ENCODE data around the gene ZBBX. TPM values are rescaled to one million over a fixed set of nuclear protein-coding genes. Genes with fewer than 3 reads are reported as not detected.

Gene ZBBX
- total RNA-seq, 1 experiment from 2014 or later, result not detected

- H4K20me1 ChIP-seq (ENCODE audit: insufficient read depth, low read depth, low read length), result no peaks in the 10 kb centered on the region
- H3K4me1 ChIP-seq (ENCODE audit: low read length), result no peaks in the 10 kb centered on the region
- no peak overlapping the region for H3K4me2 ChIP-seq (ENCODE audit: low read depth, low read length, poor library complexity, severe bottlenecking)
- no peaks in the 10 kb centered on the region for H3K79me2 ChIP-seq (ENCODE audit: low read length)
- no peak overlapping the region for H3K27ac ChIP-seq (ENCODE audit: low read length)
- no peak overlapping the region for H3K9ac ChIP-seq (ENCODE audit: low read length)
- no peaks in the 10 kb centered on the region for H3K9me2 ChIP-seq (replicated peaks; ENCODE audit: insufficient read depth, low read length)
- H2AFZ ChIP-seq (ENCODE audit: low read length), result no peak overlapping the region
- DNase-seq, result no peak
- no peak overlapping the region for H3K4me3 ChIP-seq (ENCODE audit: low read length)
- no peaks in the 10 kb centered on the region for H3K9me3 ChIP-seq (ENCODE audit: low read length)
- H3K27me3 ChIP-seq (ENCODE audit: low read length), result no peaks in the 10 kb centered on the region
- H3K36me3 ChIP-seq (ENCODE audit: insufficient read depth, low read length), result no peaks in the 10 kb centered on the region
These were observed 2.1 kb upstream of the ZBBX start for GRCh38 chr3:167382155-167382554.

GRCh38 chr3:167375478-167375877, 4.6 kb downstream of the ZBBX start:
- Histone ChIP-seq H3K4me1 (ENCODE audit: low read length) (no peaks in the 10 kb centered on the region), H3K79me2 (ENCODE audit: low read length) (no peaks in the 10 kb centered on the region), H3K4me2 (ENCODE audit: low read depth, low read length, poor library complexity, severe bottlenecking) (no peak overlapping the region), H3K9me2 (replicated peaks; ENCODE audit: insufficient read depth, low read length) (no peaks in the 10 kb centered on the region), H3K36me3 (ENCODE audit: insufficient read depth, low read length) (no peaks in the 10 kb centered on the region), H2AFZ (ENCODE audit: low read length) (no peak overlapping the region), H3K9me3 (ENCODE audit: low read length) (no peaks in the 10 kb centered on the region), H3K9ac (ENCODE audit: low read length) (no peak overlapping the region), H3K4me3 (ENCODE audit: low read length) (no peak overlapping the region), H3K27ac (ENCODE audit: low read length) (no peak overlapping the region), H4K20me1 (ENCODE audit: insufficient read depth, low read depth, low read length) (no peaks in the 10 kb centered on the region), H3K27me3 (ENCODE audit: low read length) (no peaks in the 10 kb centered on the region)
- no peak for DNase-seq

- Histone ChIP-seq H2AFZ (ENCODE audit: low read length) (no peak overlapping the region), H3K36me3 (ENCODE audit: insufficient read depth, low read length) (no peaks in the 10 kb centered on the region), H3K27ac (ENCODE audit: low read length) (no peak overlapping the region), H3K27me3 (ENCODE audit: low read length) (no peaks in the 10 kb centered on the region), H3K4me3 (ENCODE audit: low read length) (no peak overlapping the region), H3K9me3 (ENCODE audit: low read length) (no peaks in the 10 kb centered on the region), H3K79me2 (ENCODE audit: low read length) (no peaks in the 10 kb centered on the region), H3K4me2 (ENCODE audit: low read depth, low read length, poor library complexity, severe bottlenecking) (no peak overlapping the region), H4K20me1 (ENCODE audit: insufficient read depth, low read depth, low read length) (no peaks in the 10 kb centered on the region), H3K9ac (ENCODE audit: low read length) (no peak overlapping the region), H3K4me1 (ENCODE audit: low read length) (no peaks in the 10 kb centered on the region), H3K9me2 (replicated peaks; ENCODE audit: insufficient read depth, low read length) (no peaks in the 10 kb centered on the region)
- no peak for DNase-seq
These were observed 8.0 kb downstream of the ZBBX start for GRCh38 chr3:167372138-167372537.

- Histone ChIP-seq H3K9me2 (replicated peaks; ENCODE audit: insufficient read depth, low read length) (no peaks in the 10 kb centered on the region), H3K9me3 (ENCODE audit: low read length) (no peaks in the 10 kb centered on the region)
- DNase-seq, result no peak
These were observed 18.1 kb downstream of the ZBBX start for GRCh38 chr3:167361948-167362347.

GRCh38 chr3:167361306-167361705, 18.8 kb downstream of the ZBBX start:
- H3K27ac ChIP-seq (ENCODE audit: low read length), result no peak overlapping the region
- H3K9me2 ChIP-seq (replicated peaks; ENCODE audit: insufficient read depth, low read length), result no peaks in the 10 kb centered on the region
- no peaks in the 10 kb centered on the region for H3K27me3 ChIP-seq (ENCODE audit: low read length)
- no peak overlapping the region for H3K4me3 ChIP-seq (ENCODE audit: low read length)
- no peak overlapping the region for H3K9ac ChIP-seq (ENCODE audit: low read length)
- no peak overlapping the region for H2AFZ ChIP-seq (ENCODE audit: low read length)
- no peaks in the 10 kb centered on the region for H4K20me1 ChIP-seq (ENCODE audit: insufficient read depth, low read depth, low read length)
- H3K4me1 ChIP-seq (ENCODE audit: low read length), result no peaks in the 10 kb centered on the region
- DNase-seq, result no peak
- H3K4me2 ChIP-seq (ENCODE audit: low read depth, low read length, poor library complexity, severe bottlenecking), result no peak overlapping the region
- H3K79me2 ChIP-seq (ENCODE audit: low read length), result no peaks in the 10 kb centered on the region
- no peaks in the 10 kb centered on the region for H3K9me3 ChIP-seq (ENCODE audit: low read length)
- no peaks in the 10 kb centered on the region for H3K36me3 ChIP-seq (ENCODE audit: insufficient read depth, low read length)

More at GRCh38 chr3:167361948-167362347, 18.1 kb downstream of the ZBBX start:
- Histone ChIP-seq H2AFZ (ENCODE audit: low read length) (no peak overlapping the region), H3K79me2 (ENCODE audit: low read length) (no peaks in the 10 kb centered on the region), H4K20me1 (ENCODE audit: insufficient read depth, low read depth, low read length) (no peaks in the 10 kb centered on the region), H3K36me3 (ENCODE audit: insufficient read depth, low read length) (no peaks in the 10 kb centered on the region), H3K9ac (ENCODE audit: low read length) (no peak overlapping the region), H3K4me3 (ENCODE audit: low read length) (no peak overlapping the region), H3K27ac (ENCODE audit: low read length) (no peak overlapping the region), H3K27me3 (ENCODE audit: low read length) (no peaks in the 10 kb centered on the region), H3K4me1 (ENCODE audit: low read length) (no peaks in the 10 kb centered on the region), H3K4me2 (ENCODE audit: low read depth, low read length, poor library complexity, severe bottlenecking) (no peak overlapping the region)

GRCh38 chr3:167355446-167355845, 24.7 kb downstream of the ZBBX start:
- H3K4me1 ChIP-seq (ENCODE audit: low read length), result no peaks in the 10 kb centered on the region
- H3K9me3 ChIP-seq (ENCODE audit: low read length), result no peaks in the 10 kb centered on the region
- H3K27me3 ChIP-seq (ENCODE audit: low read length), result no peaks in the 10 kb centered on the region
- no peaks in the 10 kb centered on the region for H3K79me2 ChIP-seq (ENCODE audit: low read length)
- no peaks in the 10 kb centered on the region for H3K9me2 ChIP-seq (replicated peaks; ENCODE audit: insufficient read depth, low read length)
- H2AFZ ChIP-seq (ENCODE audit: low read length), result no peak overlapping the region
- H3K27ac ChIP-seq (ENCODE audit: low read length), result no peak overlapping the region
- DNase-seq, result no peak
- H3K36me3 ChIP-seq (ENCODE audit: insufficient read depth, low read length), result no peaks in the 10 kb centered on the region
- H3K4me2 ChIP-seq (ENCODE audit: low read depth, low read length, poor library complexity, severe bottlenecking), result no peak overlapping the region
- no peak overlapping the region for H3K4me3 ChIP-seq (ENCODE audit: low read length)
- H3K9ac ChIP-seq (ENCODE audit: low read length), result no peak overlapping the region
- H4K20me1 ChIP-seq (ENCODE audit: insufficient read depth, low read depth, low read length), result no peaks in the 10 kb centered on the region

- H3K4me1 ChIP-seq (ENCODE audit: low read length), result no peaks in the 10 kb centered on the region
- no peak overlapping the region for H3K4me3 ChIP-seq (ENCODE audit: low read length)
- H3K79me2 ChIP-seq (ENCODE audit: low read length), result no peaks in the 10 kb centered on the region
These were observed 25.3 kb downstream of the ZBBX start for GRCh38 chr3:167354751-167355150.

GRCh38 chr3:167350245-167350862, 29.7 kb downstream of the ZBBX start:
- H3K9me2 ChIP-seq (replicated peaks; ENCODE audit: insufficient read depth, low read length), result no peaks in the 10 kb centered on the region
- H3K36me3 ChIP-seq (ENCODE audit: insufficient read depth, low read length), result no peaks in the 10 kb centered on the region
- no peak overlapping the region for H3K9ac ChIP-seq (ENCODE audit: low read length)
- no peak overlapping the region for H3K27ac ChIP-seq (ENCODE audit: low read length)
- H3K4me2 ChIP-seq (ENCODE audit: low read depth, low read length, poor library complexity, severe bottlenecking), result no peak overlapping the region
- H3K4me1 ChIP-seq (ENCODE audit: low read length), result no peaks in the 10 kb centered on the region
- no peaks in the 10 kb centered on the region for H3K27me3 ChIP-seq (ENCODE audit: low read length)
- H3K9me3 ChIP-seq (ENCODE audit: low read length), result no peaks in the 10 kb centered on the region
- no peak overlapping the region for H3K4me3 ChIP-seq (ENCODE audit: low read length)
- H4K20me1 ChIP-seq (ENCODE audit: insufficient read depth, low read depth, low read length), result no peaks in the 10 kb centered on the region
- H3K79me2 ChIP-seq (ENCODE audit: low read length), result no peaks in the 10 kb centered on the region
- DNase-seq, result peak; percentile 67
- H2AFZ ChIP-seq (ENCODE audit: low read length), result no peak overlapping the region

More at GRCh38 chr3:167354751-167355150, 25.3 kb downstream of the ZBBX start:
- Histone ChIP-seq H3K27me3 (ENCODE audit: low read length) (no peaks in the 10 kb centered on the region), H4K20me1 (ENCODE audit: insufficient read depth, low read depth, low read length) (no peaks in the 10 kb centered on the region), H3K9me2 (replicated peaks; ENCODE audit: insufficient read depth, low read length) (no peaks in the 10 kb centered on the region), H3K27ac (ENCODE audit: low read length) (no peak overlapping the region), H2AFZ (ENCODE audit: low read length) (no peak overlapping the region), H3K36me3 (ENCODE audit: insufficient read depth, low read length) (no peaks in the 10 kb centered on the region), H3K9me3 (ENCODE audit: low read length) (no peaks in the 10 kb centered on the region), H3K9ac (ENCODE audit: low read length) (no peak overlapping the region), H3K4me2 (ENCODE audit: low read depth, low read length, poor library complexity, severe bottlenecking) (no peak overlapping the region)
- no peak for DNase-seq

Measured in Karpas-422 (cell line).